ENCODE measurements around the gene SNTG2.

Gene SNTG2

DNA sequence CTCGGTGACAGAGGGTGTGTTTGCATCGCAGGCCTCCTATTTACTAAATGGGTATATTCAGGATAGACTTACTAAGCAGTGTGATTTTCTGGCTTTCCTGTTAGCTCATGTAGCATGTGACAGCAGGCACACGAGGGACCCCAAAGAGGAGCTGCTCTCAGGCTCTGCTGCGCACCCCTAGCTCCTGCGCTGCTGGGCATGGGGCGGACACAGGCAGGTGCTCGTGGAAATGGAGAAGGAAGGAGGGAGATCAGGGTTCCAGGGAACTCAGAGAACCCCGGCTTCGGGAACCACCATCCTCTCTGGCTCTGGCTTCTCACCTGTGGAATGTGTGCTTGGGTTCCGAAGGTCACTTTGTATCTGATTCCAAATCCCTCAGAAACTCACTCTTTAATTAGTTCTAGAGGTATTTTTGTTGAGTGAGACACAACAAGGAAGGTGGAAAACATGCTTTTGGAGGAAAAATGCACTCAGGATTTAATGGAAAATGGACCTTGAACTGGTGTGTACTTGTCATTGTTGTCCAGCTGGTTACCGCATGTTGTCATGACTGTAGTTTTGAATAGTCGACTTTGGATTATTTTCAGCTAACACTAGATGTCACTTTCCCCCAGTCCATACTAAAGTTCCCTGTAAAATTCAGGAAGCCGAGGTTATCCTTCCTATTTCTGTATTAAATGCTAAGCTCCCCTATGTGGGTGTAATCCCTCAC is 3.5 kb downstream of the SNTG2 start:
- DNase-seq = no peak

DNA sequence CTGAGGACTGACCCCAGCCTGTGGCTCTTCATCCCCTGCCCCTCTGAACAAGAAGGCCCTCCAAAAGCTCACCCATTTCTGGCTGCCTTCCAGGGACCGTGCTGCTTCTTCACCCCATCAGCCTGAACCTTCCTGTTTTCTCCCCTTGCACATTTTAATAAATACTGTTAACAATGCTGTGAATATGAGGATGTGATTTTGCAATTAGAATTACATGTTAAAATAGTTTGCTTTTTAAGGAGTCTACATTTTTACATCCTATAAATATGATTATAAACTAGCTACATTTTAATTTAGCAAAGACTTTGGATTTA is 4.0 kb downstream of the SNTG2 start:
- DNase-seq = no peak

DNA sequence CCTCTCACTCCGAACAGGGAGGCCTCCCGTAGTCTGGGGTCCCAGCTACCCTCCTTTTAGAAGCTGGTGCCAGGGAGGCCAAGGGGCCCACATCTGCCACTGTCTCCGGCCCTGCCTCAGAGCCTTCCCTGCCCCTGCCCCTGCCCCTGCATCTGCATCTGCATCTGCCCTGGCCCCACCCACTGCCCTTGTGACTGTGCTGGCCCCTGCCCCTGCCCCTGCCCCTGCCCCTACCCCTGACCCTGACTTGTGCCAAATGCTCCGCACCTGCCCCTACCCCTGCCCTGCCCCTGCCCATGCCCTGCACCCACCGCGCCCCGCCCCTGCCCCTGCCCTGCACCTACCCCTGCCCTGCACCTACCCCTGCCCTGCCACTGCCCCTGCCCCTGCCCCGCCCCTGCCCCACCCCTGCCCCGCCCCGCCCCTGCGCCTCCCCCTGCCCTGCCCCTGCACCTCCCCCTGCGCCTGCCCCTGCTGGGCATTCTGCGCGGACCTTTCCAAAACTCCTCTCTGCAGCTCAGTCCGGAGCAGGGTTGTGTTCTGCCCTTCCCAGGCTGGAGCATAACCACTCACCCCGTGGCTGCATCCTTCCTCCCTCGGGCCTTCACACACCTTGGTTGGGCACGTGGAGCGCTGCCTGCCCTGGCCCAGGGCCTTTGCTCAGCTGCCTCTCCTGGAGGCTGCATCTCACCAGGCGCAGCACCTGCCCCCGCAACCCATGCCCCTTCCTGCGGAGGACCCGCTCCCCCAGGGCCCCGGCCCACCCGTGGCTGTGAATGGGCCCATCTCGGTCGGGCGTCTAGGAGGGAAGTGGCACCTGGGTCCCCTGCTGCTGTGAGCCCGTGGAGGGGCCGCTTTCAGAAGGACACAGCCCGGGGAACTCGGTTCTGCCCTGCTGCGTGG is 5.4 kb downstream of the SNTG2 start:
- no peak for DNase-seq

DNA sequence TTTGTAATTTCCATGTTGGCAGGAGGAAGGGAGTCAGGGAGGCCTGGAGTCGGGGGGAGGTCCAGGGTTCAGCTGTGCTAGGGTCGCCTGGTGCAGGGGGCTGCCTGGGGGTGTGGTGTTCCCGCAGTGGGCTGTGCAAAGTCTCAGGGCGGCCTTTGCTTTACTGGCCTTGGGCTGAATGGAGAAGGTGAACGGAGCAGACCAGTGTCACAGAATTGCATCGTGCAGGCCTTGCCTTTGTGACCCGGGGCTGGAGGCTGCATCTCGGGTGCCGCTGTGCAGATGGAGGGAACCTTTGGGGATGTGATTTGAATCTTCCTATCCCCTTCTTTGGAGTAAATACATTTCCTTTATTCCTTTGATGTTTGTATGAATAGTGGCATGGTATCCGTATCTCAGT is 8.8 kb downstream of the SNTG2 start:
- DNase-seq = no peak

DNA sequence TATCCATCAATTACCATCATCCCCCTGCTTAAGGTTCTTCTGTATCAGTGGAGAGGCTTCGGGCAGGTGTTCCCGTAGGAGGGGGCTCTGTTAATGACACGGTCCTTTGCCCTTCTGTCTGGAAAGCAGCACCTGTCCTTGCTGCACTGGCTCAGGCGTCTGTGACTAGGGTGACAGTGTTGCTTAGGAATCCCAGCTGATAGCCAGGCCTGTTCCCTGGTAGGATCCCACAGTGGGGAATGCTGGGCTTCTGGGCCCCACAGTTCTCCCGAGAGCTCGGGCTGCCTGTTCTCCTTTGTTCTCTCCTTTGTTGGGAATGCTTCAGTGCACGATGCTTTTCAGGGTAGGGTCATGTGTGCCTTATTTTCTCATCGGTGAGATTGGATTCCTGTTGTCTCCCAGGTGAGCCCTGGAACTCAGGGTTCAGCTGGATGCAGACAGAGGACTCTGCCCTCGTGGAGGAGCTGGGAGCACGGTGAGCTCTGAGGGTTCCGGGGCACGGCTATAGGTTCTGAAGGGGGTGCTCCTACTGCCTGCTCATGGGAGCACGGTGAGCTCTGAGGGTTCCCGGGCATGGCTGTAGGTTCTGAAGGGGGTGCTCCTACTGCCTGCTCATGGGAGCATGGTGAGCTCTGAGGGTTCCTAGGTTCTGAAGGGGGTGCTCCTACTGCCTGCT is 9.6 kb downstream of the SNTG2 start:
- DNase-seq = no peak

DNA sequence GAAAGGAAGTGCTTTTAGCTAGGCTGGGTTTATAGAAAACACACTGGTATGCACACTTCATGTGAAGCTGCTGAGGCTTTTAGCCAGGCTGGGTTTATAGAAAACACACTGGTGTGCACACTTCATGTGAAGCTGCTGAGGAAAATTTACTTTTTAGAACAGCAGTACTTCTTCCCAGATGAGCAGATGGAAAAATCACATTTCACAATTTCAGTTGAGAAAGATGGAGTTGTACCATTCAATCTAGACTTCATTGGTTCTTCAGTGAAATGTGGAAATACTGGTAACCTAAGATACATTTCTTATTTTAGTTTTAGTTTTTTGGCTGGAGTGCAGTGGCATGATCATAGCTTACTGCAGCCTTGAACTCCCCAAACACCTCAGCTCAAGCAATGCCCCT is 11.1 kb downstream of the SNTG2 start:
- no peak for DNase-seq

DNA sequence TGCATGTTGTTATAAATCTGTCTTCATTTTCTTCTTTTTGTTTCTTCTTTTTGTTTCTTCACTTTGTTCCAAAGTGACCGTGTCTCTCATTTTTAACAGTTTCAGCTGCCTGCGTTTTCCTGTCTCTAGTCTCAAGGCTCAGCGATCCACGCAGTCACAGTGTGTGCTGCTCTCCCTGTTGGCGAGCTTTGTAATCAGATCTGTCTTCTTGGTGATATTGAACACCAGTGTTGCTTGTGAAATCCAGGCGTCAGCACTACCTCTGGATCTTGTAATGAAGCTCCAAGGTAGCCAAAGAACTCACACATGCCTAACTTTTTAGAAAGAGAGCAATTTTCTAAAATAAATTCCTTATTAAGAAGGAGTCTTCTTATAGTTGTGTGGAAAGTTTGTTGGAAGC is 13.2 kb downstream of the SNTG2 start:
- DNase-seq = no peak

DNA sequence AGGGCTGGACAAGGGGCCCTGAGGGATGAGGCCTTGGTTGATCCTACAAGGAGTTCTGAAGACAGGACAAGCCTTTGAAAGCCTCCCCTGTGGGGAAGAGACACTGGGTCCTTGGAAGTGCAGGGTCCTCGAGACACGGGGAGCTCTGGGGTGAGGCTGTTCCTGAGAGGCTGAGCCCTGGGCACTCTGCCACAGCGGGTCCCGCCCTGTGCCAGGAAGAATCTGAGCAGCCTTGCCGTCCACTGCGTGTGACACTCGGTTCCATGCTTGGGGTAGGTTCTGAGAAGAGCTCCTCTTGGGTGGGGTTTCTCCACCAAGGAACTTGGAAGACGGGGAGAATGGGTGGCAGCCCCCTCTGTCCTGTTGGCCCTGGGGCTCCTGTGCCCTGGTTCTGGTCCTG is 13.9 kb downstream of the SNTG2 start:
- no peak for DNase-seq

DNA sequence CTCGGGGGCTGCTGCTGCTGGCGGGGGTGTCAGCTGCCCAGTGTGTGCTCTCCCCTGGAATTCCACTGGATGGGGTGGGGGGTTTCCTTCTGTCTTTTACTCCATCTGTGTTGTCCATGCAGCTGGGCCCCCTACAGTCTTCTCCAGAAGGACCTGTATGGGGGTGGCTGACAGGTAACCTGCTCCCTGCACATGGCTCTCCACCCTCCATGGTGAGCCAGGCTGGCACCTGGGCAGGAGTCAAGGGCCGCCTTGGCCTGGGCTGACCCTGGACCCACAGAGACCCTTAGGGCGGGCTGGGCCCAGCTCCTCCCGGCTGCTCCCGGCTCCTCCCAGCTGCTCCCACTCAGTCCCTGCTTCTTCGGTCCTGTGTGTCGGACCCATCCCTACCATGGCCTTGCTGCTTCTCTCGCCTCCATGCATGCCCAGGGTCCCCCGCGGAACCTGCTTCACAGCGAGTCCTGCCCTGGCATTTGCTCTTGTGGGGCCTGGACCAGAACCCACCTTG is 15.0 kb downstream of the SNTG2 start:
- no peak for DNase-seq

DNA sequence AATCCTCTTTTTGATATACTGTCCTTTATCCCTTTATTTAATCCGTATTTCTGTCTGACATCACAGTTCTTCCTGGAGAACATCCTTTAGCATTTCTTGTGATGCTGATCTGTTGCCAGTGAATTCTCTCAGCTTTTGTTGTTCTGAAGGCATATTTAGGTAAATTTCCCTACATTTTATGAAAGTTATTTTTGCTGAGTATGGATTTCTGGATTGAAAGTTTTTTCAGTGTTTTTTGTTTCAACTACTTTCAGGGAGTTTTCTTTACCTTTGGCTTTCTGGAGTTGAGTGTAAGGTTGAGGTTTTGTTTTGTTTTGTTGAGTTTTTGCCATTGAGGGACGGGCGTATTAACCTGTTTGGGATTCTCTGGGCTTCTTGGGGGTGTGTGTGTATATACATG is 22.5 kb downstream of the SNTG2 start:
- DNase-seq = no peak

DNA sequence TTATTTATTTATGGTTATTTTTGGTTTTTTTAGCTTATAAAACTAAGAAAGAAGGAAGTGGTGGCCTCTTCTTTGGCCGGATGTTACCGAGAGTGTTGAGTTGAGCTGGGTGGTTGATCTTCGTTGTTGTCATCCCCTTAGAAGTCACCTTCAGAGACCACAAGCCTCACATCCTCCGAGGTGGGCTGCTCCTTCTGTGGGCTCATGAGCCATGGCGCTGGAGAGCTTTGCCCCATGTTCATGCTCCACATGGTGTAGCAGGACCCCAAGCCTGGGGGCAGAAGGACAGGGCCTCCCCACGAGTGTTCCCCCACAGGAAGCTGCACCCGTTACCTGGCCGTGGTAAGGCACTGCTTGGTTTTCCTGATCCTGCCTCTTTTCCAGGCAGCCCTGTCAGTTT is 23.4 kb downstream of the SNTG2 start:
- peak in 1 of 5 donors; percentile 55 for DNase-seq

DNA sequence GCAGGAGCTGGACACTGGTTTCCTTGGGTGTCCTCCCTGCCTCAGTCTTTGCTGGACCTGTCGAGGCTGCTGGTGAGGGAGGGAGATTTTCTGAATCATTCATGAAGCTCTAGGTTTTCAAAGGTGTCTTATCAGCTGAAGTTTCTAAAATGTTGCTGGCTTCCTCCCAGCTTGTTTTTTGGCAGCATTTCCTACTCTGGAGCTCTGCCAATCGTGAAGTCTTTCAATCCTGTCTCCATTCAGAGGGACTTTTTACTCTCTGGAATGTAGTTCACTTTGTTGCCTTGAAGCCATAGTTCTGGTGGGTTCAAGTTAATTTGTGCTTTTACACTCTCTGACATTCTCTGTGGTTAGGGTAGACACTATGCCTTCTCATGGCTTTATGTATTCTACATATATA is 23.9 kb downstream of the SNTG2 start:
- DNase-seq = no peak

DNA sequence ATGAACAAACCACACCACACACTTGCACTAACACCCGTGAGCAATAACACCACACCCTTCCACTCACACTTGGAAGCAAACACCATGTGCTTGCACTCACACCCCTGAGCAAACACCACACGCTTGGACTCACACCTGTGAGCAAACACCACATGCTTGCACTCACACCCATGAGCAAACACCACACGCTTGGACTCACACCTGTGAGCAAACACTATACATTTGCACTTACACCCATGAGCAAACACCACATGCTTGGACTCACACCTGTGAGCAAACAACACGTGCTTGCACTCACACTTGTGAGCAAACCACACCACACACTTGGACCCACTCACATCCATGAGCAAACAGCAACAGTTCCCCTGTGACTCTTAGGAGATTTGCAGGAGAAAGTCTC is 24.4 kb downstream of the SNTG2 start:
- DNase-seq = no peak

DNA sequence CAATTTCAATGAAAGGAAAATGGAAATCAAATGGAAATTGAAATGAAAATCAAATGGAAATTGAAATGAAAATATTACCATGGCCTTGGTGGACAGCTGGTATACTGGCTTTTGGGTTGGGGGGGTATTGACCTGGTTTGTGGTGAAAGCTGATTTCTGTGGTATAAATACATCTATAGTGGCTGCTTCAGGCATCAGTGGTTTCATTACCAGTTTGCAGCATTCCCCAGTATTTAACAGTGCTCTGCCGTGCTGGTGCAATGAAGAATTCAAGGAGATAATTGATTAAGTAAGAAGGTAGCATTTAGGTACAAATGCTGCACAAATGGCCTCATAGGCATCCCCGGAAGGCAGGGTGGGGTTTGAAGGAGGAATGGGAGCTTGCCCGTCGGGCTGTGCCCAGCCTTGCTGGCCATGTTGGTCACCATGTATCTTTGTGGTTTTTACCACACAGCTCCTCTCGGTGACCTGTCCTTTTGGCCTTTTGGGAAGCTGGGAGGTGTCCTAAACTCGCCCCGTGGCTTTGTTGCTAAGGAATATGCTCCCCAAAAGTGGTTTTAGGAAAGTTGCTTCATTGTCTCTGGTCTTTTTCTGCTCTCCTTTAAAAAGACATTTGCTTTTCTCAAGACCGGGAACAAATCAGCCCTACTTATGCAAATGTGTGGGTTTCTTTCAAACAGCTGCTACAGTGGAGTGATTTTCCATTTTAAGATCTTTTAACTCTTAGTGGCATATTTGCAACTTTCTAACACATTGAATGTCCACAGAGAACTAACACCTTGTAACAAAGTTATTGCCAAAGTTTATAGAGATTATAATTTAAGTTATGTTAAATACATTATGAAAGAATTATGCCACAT is 28.6 kb downstream of the SNTG2 start:
- no peak for DNase-seq

DNA sequence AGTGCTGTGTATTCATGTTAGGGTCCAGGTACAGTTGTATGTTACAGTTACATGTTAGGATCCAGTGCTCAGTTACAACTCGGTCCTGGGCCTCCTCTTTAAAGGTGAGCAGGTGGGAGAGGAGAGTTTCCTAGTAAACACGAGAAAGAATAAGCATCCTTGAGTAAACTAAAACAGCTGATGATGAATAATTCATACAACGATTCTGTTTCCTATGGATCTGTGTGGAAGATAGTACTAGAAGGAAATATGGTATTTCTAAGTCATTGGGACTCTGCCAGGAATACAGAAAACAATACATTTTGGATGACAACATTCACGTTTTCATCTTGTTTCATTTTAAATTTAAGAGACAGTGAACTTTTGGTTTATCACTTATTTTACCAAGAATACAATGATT is 29.5 kb downstream of the SNTG2 start:
- DNase-seq = no peak

DNA sequence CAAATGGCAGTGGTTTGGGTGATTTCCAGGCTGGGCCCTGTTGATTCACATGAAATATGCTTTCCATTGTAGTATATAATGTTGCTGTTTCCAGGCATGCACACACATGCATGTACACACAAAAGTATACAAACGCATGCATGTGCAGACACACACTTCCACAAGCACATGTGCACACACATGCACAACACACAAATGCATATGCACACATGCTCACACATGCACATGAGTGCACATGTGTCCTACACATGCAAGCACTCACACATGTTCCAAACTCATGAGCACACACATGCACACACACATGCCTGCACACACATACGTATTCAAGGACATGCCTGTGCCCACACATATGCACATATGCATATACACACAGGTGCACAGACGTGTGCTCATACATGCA is 30.6 kb downstream of the SNTG2 start:
- DNase-seq = no peak

DNA sequence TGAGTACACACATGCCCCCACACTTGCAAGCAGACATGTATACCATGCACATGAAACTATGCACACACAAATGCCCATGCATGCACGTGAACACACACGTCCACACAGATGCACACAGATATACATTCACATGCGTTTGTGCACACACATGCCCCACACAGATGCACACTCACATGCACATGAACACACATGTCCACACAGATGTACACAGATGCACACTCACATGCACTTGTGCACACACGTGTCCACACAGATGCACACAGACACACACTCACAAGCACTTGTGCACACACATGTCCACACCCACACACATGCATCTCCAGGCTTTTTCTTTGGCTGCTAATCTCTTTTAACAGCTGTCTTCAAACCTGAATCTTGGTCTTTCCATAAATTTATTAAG is 31.1 kb downstream of the SNTG2 start:
- DNase-seq = no peak

DNA sequence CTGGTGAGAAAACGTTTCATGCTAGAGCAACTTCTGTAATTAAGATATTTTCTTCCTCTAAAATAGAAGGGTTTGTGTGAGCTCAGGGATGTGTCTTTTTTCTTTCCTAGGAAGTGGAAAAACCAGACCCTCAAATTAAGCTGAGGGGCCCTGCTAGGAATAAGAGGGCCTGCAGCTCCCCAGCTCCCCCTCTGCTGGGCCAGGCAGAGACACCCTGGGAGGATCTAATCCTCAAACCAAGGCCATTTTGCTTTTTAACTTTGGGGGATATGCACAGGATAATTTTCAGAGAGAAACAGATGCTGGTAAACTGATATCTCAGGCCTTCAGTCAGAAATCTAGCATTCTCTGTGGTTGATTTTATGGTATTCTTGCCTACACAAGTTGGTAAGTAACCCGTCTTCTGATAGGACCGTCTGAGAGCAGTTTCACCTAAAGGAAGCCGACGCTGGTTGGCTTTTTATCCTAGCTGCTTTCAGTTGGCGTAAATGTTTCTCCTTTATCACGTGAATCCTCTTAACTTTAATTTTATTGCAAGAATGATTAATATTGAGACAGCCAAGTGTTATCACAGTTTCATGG is 34.8 kb downstream of the SNTG2 start:
- DNase-seq = no peak

DNA sequence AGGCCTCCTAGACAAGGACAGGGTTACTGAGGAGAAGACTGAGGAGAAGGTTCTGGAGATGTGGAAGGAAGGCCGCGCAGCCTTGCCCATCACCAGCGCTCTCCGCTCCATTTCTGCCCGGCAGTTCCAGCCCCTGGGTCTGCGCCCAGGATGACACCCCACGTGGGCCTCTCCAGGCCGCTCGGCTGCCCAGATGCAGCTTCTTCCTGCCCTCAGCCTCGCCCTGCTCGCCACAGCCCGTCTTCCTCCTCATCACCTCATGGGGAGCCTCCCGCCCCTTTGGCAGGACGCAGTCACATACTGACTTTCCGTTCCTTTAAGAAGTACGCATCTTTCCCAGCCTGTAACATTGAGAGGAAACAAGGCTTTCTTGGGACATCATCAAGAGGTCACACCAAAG is 37.1 kb downstream of the SNTG2 start:
- no peak for DNase-seq

DNA sequence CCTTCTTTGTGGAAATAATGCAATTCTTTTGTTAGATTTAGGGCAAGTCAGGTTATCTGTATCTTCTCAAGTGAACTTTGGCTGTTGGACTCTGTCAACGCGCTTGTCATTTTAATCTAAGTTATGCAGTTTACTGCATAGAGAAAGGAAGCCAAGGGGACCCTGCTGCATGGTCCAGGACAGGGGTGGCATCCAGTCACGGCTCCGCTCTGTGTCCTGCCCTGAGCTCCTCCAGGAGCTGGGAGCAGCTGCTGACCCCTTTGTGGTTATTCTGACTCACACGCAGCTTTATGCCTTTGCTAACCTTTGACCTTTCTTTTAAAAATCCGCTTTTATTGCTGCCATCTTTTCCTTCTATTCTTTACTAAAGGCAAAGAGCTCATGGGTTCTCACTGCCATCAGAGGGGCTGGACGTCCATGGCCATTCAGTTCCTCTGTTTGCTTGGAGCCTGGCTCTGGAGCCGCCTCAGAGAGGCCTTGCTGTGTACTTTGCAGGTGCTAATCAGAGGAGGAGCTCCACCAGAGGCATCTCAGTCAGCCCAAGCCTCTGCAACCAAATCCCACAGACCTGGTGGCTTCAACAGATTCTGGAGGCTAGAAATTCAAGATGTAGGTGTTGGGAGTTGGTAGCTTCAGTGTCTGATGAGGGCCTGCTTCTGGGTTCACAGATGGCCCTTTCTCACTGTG is 39.3 kb downstream of the SNTG2 start:
- no peak for DNase-seq

DNA sequence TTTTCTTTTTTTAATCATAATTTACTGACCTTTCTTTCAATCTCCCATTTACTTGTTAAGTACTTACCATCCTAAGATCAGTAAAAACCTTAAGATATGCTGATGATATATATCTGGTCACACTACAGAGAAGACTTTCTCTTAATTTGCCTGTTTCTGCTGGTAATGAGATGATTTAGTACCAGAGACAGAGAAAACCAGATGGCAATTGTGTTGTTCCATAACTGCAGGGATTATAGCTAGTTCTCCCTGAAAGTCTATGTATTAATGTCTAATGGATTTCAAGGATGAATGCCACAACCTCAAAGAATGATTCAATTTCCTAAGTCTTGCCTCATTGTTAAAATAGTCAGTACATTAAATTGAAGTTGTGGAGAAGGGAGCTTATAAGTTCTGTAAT is 40.3 kb downstream of the SNTG2 start:
- DNase-seq = no peak

DNA sequence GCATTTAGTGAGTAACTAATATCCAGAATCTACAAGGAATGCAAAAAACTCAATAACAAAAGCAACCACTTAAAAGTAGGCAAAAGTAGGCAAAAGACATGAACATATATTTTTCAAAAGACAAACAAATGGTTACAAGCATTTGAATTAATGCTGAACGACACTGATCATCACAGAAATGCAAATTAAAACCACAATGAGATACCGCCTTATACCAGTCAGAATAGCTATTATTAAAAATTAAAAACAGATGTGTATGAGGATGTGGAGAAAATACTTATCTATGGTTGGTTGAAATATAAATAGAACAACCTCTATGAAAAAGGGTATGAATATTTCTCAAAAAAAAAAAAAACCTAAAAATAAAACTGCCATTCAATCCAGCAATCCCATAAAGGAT is 51.7 kb downstream of the SNTG2 start:
- DNase-seq = no peak

Measured in T-helper 1 cell (primary cell).